Measurements from ENCODE around the gene SEMA3B. TPM values are rescaled to one million over a fixed set of nuclear protein-coding genes. Genes with fewer than 3 reads are reported as not detected.

Gene SEMA3B
- total and polyA plus RNA-seq, 9 of the 15 experiments (the other 6 are each of a cell fraction or from before 2014, with no cell fraction given), result 0.03 to 1.8 (median 0.55) TPM; not detected in 1

DNA sequence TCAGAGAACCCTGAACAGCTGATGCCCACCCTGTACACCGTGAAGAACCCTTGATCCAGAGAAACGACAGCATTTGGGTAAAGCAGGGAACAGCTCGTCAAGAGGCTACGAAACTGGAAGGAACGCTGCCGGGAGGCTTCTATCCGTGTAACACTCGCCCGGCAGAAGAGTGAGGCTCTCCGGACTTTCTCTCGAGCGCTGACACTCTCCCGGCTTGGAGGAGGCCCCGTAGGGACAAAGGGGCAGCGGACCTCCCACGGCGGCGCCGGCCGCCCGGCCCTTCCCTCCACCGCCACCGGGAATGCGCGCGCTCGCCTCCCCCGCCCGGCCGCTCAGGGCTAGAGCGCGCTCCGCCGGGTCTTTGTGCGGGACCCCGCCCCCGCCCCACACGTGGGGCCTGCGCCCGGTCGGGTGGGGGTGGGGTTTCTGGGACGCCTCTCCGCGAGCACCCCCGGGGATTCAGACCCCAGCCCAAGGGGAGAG lies 51.9 kb downstream of the SEMA3B start (continued):
- TF ChIP-seq GABPB1 (CRISPR knock-in tag; IDR thresholded peaks at IDR 0.05) (no peak), RBFOX2 (IDR thresholded peaks at IDR 0.05; ENCODE audit: low read depth, low read length) (0 out of 2 replicates have a peak, but pooled peaks have one; percentile 63), ZNF165 (CRISPR knock-in tag; IDR thresholded peaks at IDR 0.05; ENCODE audit: borderline replicate concordance) (no peak), MXD1 (CRISPR knock-in tag; IDR thresholded peaks at IDR 0.05; ENCODE audit: borderline replicate concordance, poor library complexity, severe bottlenecking) (peak; percentile 52), RFX1 (IDR thresholded peaks at IDR 0.05) (no peak), MXI1 (IDR thresholded peaks at IDR 0.05; ENCODE audit: low read depth, low read length) (peak; percentile 81; the same call in 1 of the 2 replicates), MTA3 (IDR thresholded peaks at IDR 0.05; ENCODE audit: borderline replicate concordance) (0 out of 2 replicates have a peak, but pooled peaks have one; percentile 34), RBBP5 (IDR thresholded peaks at IDR 0.05; ENCODE audit: borderline replicate concordance, insufficient read depth, low read length, poor library complexity, severe bottlenecking) (peak; percentile 70), ZBTB7A (IDR thresholded peaks at IDR 0.05; ENCODE audit: borderline replicate concordance, control insufficient read depth, low read depth, low read length) (peak; percentile 86; the same call in 1 of the 2 replicates), MYC (IDR thresholded peaks at IDR 0.05; ENCODE audit: low read depth, low read length) (peak; percentile 80), MYC (CRISPR knock-in tag; IDR thresholded peaks at IDR 0.05; ENCODE audit: borderline replicate concordance, low read depth) (no peak), CBX3 (IDR thresholded peaks at IDR 0.05; ENCODE audit: borderline replicate concordance in 1 of 2, low read length in 2 of 2) (no peak), FOXK2 (conservative IDR thresholded peaks at IDR 0.05 in 1 of 2, IDR thresholded peaks at IDR 0.05 in 1 of 2; ENCODE audit: low read depth in 2 of 2) (no peak), KLF13 (tag; IDR thresholded peaks at IDR 0.05; ENCODE audit: borderline replicate concordance, low read depth) (peak; percentile 86), ZNF561 (CRISPR knock-in tag; conservative IDR thresholded peaks at IDR 0.05) (no peak), ZNF121 (CRISPR knock-in tag; conservative IDR thresholded peaks at IDR 0.05) (no peak), CC2D1A (IDR thresholded peaks at IDR 0.05) (no peak), ATF7 (IDR thresholded peaks at IDR 0.05) (no peak)
- TF ChIP-seq, protein P1, sequence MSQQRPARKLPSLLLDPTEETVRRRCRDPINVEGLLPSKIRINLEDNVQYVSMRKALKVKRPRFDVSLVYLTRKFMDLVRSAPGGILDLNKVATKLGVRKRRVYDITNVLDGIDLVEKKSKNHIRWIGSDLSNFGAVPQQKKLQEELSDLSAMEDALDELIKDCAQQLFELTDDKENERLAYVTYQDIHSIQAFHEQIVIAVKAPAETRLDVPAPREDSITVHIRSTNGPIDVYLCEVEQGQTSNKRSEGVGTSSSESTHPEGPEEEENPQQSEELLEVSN (IDR thresholded peaks at IDR 0.05; ENCODE audit: borderline replicate concordance in 1 of 2, extremely low read depth in 1 of 2, insufficient read depth in 1 of 2, insufficient read length in 1 of 2, low read depth in 1 of 2, low read length in 1 of 2, poor library complexity in 1 of 2, severe bottlenecking in 1 of 2), result peak in 1 of 2 experiments; percentile 56
- TF ChIP-seq, protein P2, sequence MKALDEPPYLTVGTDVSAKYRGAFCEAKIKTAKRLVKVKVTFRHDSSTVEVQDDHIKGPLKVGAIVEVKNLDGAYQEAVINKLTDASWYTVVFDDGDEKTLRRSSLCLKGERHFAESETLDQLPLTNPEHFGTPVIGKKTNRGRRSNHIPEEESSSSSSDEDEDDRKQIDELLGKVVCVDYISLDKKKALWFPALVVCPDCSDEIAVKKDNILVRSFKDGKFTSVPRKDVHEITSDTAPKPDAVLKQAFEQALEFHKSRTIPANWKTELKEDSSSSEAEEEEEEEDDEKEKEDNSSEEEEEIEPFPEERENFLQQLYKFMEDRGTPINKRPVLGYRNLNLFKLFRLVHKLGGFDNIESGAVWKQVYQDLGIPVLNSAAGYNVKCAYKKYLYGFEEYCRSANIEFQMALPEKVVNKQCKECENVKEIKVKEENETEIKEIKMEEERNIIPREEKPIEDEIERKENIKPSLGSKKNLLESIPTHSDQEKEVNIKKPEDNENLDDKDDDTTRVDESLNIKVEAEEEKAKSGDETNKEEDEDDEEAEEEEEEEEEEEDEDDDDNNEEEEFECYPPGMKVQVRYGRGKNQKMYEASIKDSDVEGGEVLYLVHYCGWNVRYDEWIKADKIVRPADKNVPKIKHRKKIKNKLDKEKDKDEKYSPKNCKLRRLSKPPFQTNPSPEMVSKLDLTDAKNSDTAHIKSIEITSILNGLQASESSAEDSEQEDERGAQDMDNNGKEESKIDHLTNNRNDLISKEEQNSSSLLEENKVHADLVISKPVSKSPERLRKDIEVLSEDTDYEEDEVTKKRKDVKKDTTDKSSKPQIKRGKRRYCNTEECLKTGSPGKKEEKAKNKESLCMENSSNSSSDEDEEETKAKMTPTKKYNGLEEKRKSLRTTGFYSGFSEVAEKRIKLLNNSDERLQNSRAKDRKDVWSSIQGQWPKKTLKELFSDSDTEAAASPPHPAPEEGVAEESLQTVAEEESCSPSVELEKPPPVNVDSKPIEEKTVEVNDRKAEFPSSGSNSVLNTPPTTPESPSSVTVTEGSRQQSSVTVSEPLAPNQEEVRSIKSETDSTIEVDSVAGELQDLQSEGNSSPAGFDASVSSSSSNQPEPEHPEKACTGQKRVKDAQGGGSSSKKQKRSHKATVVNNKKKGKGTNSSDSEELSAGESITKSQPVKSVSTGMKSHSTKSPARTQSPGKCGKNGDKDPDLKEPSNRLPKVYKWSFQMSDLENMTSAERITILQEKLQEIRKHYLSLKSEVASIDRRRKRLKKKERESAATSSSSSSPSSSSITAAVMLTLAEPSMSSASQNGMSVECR (CRISPR knock-in tag; IDR thresholded peaks at IDR 0.05), result peak; percentile 76; the same call in 1 of the 2 replicates
- TF ChIP-seq, protein P3, sequence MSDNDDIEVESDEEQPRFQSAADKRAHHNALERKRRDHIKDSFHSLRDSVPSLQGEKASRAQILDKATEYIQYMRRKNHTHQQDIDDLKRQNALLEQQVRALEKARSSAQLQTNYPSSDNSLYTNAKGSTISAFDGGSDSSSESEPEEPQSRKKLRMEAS (CRISPR knock-in tag; IDR thresholded peaks at IDR 0.05), result peak; percentile 56; the same call in 1 of the 2 replicates
